Chondrocyte (in vitro differentiated cells): ENCODE data around the gene UAP1L1. TPM values are rescaled to one million over a fixed set of nuclear protein-coding genes. Genes with fewer than 3 reads are reported as not detected.

Experiments used
- DNase-seq: peaks from one replicate; pipeline ENCODE4 v3.0.0; 2021; ENCODE audit warnings: mixed read lengths, low spot score
- H3K27ac Mint-ChIP-seq: one replicate; pipeline ENCODE4 v1.8.0; 2021; ENCODE audit warnings: mild to moderate bottlenecking, moderate library complexity, mixed read lengths; ENCODE audit not compliant: unreplicated experiment
- H3K27me3 Mint-ChIP-seq: 2 replicates; pipeline ENCODE4 v1.8.0; 2021; ENCODE audit warnings: low read depth, mixed read lengths
- H3K36me3 Mint-ChIP-seq: 2 replicates; pipeline ENCODE4 v1.8.0; 2021; ENCODE audit warnings: low read depth, mixed read lengths
- H3K4me1 Mint-ChIP-seq: 2 replicates; pipeline ENCODE4 v1.8.0; 2021; ENCODE audit warnings: low read depth, mild to moderate bottlenecking, mixed read lengths
- H3K4me3 Mint-ChIP-seq: one replicate; pipeline ENCODE4 v1.8.0; 2021; ENCODE audit warnings: mild to moderate bottlenecking, moderate library complexity, mixed read lengths; ENCODE audit not compliant: unreplicated experiment
- H3K9me3 Mint-ChIP-seq: 2 replicates; pipeline ENCODE4 v1.8.0; 2021; ENCODE audit warnings: low read depth, mixed read lengths
- CTCF ChIP-seq: fragments of 200-600 bp; sonication (generic); IDR thresholded peaks from 2 replicates; pipeline ENCODE4 v1.5.0; 2021; ENCODE audit warnings: antibody characterized with exemption, mild to moderate bottlenecking, moderate library complexity
- total RNA-seq: library from RNA; stranded (reverse); gene quantifications from 3 replicates; pipeline ENCODE4 v1.2.1, GENCODE V29; 2021

Gene UAP1L1
- total RNA-seq, 1 donor from 2014 or later: 44.0 TPM

- Mint-ChIP-seq H3K4me3 (no peak overlapping the region), H3K27me3 (no peaks in the 10 kb centered on the region), H3K27ac (no peak overlapping the region), H3K4me1 (no peaks in the 10 kb centered on the region), H3K9me3 (no peaks in the 10 kb centered on the region), H3K36me3 (peaks cover 6% of the 10 kb centered on the region)
- no peak for TF ChIP-seq CTCF
- no peak for DNase-seq
Observed at GRCh38 chr9:137107982-137108381, 30.7 kb downstream of the UAP1L1 start.

- DNase-seq: no peak
- no peaks in the 10 kb centered on the region for H3K9me3 Mint-ChIP-seq
- no peaks in the 10 kb centered on the region for H3K27me3 Mint-ChIP-seq
- no peak for TF ChIP-seq CTCF
- H3K27ac Mint-ChIP-seq: no peak overlapping the region
- H3K4me3 Mint-ChIP-seq: no peak overlapping the region
- H3K4me1 Mint-ChIP-seq: peaks cover 3% of the 10 kb centered on the region
- H3K36me3 Mint-ChIP-seq: peaks cover 6% of the 10 kb centered on the region
Observed at GRCh38 chr9:137108608-137109249, 31.4 kb downstream of the UAP1L1 start.

- no peak for DNase-seq
- Mint-ChIP-seq H3K27me3 (no peaks in the 10 kb centered on the region), H3K27ac (no peak overlapping the region), H3K4me3 (no peak overlapping the region), H3K9me3 (no peaks in the 10 kb centered on the region), H3K36me3 (peaks cover 4% of the 10 kb centered on the region), H3K4me1 (peaks cover 3% of the 10 kb centered on the region)
- TF ChIP-seq CTCF: no peak
Observed at GRCh38 chr9:137109250-137110146, 32.2 kb downstream of the UAP1L1 start.

GRCh38 chr9:137110147-137110910, 33.0 kb downstream of the UAP1L1 start:
- no peak for TF ChIP-seq CTCF
- peaks cover 2% of the 10 kb centered on the region for H3K36me3 Mint-ChIP-seq
- no peak overlapping the region for H3K4me3 Mint-ChIP-seq
- no peak for DNase-seq
- H3K9me3 Mint-ChIP-seq: no peaks in the 10 kb centered on the region
- peaks cover 3% of the 10 kb centered on the region for H3K4me1 Mint-ChIP-seq
- no peak overlapping the region for H3K27ac Mint-ChIP-seq
- H3K27me3 Mint-ChIP-seq: no peaks in the 10 kb centered on the region
